ENCODE results near the gene ELMO1. TPM values are rescaled to one million over a fixed set of nuclear protein-coding genes. Genes with fewer than 3 reads are reported as not detected.

Gene ELMO1
- total RNA-seq, 2 donors from 2014 or later = 15.6 to 24.6 TPM

DNA sequence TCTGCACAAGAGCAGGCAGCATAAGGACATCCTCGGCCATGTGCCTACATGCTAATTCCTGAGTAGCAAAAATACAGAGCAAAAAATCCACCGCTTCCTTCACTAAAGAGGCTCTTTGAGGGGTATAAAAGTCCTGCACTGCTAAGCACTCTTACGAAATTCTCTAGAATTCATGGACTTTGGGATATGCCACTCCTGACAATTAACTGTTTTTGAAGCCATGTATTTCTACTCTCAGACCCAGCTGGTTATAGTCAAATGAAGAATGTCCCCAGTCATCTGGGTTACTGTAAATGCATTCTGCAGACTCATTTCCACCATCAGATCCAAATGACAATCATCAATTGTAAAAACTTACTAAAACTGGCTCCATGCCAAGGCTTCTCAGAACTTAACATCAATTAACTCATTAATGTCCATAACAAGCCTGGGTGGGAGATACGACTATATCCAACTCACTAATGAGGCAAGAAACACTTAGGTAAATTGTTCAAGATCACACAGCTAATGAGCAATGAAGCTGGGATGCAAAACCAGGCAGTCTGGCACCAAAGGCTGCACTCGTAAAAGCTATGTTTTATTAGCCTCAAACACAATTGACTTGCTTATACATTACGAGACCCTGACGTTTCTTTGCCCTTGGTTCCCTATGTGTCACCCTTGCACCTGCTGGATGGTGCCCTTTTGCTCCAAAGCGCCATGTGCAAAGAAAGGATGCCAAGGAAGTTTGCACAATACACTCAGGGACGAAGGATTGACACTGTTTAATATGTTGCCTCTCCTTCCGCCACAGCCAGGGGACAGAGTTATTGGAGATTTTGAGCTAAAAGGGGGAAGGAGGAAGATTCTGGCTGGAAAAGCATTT, 250.4 kb downstream of the ELMO1 start:
- peak in 1 of 2 donors; percentile 8 for ATAC-seq
- DNase-seq = no peak
- intact Hi-C loops (cut with DNase I) = loop anchor here in 1 of 2 donors (2.0 to 5.0 kb wide), 2 partner anchors 231 to 709 kb away; no protein-coding TSS in a partner anchor

DNA sequence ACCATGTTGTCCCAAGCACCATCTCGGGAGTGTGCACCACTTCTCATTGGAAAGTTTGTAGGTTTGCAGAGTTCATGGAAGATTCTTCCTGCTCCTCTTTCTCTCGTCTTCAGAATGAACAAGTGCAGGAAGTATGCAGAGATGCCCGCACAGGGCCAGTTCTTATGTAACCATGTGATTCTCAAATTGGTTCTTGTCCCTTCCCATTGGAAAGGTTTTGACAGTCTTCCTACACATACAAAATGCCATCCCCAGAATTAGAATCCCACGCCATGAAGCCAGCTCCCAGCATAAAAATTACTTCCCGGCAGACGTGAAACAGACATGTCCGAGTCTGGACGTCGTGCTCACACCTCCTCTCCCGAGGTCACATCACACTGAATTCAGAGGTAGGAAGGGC, 251.6 kb downstream of the ELMO1 start:
- no peak for DNase-seq
- ATAC-seq = no peak
- intact Hi-C loops (cut with DNase I) = loop anchor here in 1 of 2 donors (5.0 kb wide), 1 partner anchor 230 kb away; no protein-coding TSS in a partner anchor

DNA sequence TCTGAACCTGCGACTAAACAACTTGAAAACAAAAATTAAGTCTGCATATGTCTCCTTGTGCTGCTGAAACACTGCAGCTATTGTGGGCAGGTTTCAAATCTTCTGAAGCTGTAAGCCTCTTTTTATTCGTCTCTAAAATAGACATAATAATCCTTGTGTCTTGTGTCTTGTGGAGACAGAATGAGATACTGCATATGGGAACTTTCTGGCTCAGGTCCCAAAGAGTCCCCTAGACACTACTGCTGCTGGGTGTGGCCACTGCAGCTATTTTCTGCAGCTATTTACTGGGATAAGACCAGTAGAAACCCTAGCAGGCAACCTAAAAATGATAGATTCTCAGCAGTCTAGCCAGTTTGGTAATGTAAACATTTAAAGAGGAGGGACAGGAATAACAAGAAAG, 252.0 kb downstream of the ELMO1 start:
- DNase-seq = no peak
- intact Hi-C loops (cut with DNase I) = loop anchor here in 1 of 2 donors (5.0 kb wide), 1 partner anchor 229 kb away; no protein-coding TSS in a partner anchor
- ATAC-seq = no peak

DNA sequence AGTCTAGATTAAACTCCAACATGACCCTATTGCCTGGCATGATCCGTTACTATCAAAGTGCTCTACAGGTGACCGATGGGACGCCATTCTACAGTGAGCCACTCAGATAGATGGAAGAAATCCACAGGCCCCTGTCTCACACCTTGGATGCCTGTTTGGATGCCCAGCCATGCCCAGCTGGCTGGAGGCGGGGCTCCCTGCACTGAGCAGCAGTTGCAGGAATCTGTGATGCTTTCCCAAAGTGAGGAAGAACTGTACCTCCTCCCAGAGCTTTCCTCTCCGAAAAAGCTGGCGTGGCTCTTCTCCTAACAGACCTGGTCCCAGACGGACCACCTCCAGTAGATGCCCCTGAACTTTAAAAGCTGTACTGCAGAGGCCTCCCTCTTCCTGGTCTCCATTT, 253.3 kb downstream of the ELMO1 start:
- intact Hi-C loops (cut with DNase I) = loop anchor here in 1 of 2 donors (5.0 kb wide), 1 partner anchor 228 kb away; no protein-coding TSS in a partner anchor
- DNase-seq (no peak), ATAC-seq (no peak)

DNA sequence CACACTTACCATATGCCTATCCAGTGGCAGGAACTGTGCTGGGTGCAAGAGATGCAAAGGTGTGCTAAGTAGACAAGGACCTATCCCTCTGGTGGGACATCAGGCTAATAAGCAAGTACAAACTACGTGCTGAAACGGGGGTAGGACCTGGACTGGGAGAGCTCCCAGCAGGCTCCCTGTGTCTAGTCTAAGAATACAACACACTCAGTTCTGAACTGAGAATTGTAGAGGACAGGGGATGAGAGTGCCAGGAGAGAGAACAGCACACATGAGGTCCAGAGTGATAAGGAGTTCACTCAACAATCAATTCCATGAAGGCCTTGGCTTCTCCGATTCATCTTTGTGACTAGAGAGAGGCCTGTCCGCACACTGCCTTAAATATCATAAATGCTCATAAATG, 253.7 kb downstream of the ELMO1 start:
- DNase-seq = no peak
- peak in 1 of 2 donors; percentile 17 for ATAC-seq
- intact Hi-C loops (cut with DNase I) = loop anchor here in 1 of 2 donors (5.0 kb wide), 1 partner anchor 228 kb away; no protein-coding TSS in a partner anchor

DNA sequence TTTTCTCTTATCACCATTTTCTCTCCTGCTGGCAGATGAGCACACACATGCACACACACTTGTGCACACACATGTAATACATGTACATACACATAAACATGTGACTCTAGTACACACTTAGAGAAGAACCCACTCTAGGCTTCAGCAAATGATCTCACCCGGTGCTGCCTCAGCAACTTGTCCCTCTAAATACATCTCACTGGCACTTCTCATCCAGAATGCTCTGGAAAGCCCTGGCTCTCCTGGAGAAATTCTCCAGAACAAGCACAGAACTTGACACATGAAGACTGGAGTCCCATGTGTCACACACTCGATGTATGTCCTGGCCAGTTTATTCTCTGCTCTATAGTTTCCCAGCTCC, 254.9 kb downstream of the ELMO1 start:
- intact Hi-C loops (cut with DNase I) = no loop called here
- ATAC-seq (peak in 1 of 2 donors; percentile 46), DNase-seq (no peak)

DNA sequence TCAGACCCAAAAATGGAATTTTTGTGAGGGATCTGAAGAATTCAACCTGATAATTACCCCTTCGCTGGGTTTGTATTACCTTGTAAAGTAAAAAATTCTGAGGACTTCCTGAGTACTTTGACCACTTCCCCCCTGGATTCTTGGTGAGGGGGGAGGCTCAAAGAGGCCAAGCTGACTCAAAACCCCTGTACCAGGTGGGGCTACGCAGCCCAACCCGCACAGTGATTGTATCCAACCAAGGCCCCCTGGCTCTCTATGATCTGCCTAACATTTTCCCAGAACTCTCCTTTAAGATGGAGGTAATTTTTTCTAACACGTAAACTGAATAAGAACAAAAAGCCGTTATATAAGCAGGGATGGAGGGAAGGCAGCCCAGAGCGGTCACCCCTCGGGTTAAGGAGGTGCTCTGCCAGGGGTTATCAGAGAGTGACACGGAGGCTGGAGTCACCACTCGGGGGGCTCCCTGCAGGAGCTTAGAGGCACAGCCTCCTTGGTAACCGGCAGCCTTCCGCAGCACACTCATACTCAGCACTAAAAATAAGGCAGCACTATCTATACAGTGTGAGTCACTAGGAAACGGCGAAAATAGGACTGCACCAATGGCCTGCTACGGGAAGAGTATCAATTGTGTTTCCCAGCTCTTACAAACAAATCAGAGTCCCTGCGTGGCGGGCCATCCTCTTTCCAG, 255.4 kb downstream of the ELMO1 start:
- intact Hi-C loops (cut with DNase I) = no loop called here
- peak; percentile 87 to 97 for ATAC-seq
- peak; percentile 51 for DNase-seq

DNA sequence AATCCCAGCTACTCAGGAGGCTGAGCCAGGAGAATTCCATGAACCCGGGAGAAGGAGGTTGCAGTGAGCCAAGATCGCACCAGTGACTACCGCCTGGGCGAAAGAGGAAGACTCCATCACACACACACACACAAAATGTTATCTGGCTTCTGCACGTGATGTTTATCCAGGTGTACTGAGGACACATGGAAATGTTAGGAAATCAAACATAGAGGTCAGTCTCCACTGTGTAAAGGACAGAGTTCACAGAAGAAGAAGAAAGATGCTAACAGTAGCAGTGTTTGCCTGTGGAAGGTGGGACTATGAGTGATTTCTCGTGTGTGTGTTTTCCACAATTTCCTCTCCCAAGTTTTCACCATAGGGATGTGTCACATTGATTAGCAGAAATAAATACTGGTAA, 256.9 kb downstream of the ELMO1 start:
- ATAC-seq (no peak), DNase-seq (no peak)
- intact Hi-C loops (cut with DNase I) = no loop called here

DNA sequence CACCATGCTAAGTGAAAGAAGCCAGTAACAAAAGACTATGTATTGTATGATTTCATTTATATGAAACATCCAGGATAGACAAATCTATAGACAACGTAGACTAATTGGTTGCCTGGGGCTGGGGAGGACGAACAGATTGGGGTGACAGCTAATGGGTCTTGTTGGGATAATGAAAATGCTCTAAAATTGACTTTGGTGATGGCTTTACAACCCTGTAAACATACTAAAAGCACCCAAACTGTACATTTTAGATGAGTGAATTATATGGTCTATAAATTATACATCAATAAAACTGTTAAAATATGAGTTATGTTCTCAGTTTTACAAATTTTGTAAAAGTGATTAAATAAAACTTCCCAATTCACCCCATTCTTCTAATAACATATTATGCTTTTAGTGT, 261.5 kb downstream of the ELMO1 start:
- DNase-seq = no peak
- no peak for ATAC-seq
- intact Hi-C loops (cut with DNase I) = no loop called here

DNA sequence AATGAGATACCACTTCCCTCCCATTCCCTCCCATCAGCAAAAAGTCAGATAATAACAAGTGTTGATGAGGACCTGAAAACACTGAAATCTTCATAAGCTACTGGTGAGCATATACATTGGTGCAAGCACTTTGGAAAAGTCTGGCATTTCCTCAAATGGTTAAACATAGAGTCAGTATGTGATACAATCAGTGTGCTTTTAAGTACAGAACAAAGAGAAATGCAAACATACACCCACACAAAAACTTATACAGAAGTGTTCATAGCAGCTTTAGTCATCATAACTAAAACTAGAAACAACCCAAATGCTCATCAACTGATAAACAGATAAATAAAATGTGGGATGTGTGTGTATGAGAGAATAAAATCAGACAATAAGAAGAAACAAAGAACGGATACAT, 261.9 kb downstream of the ELMO1 start:
- intact Hi-C loops (cut with DNase I) = no loop called here
- ATAC-seq = no peak
- DNase-seq = no peak

DNA sequence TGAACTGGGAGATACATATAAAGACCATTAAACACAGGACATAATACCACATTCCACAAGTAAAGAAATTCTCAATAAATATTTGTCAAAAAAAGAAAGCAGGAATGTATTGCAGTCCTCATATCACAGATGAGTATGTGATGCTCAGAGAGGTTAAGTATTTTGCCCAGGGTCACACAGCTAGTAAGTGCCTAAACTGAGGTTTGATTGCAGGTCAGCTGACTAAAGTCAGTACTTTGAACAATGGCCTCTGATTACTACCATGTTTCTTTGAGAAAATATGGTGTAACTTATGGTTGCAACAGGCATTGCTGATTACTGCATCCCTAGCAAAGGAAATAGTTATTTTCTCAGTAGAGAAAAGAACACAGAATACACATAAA, 267.1 kb downstream of the ELMO1 start:
- intact Hi-C loops (cut with DNase I) = loop anchor here (5.0 kb wide), 3 partner anchors 194 to 694 kb away; no protein-coding TSS in a partner anchor
- ATAC-seq = peak in 1 of 2 donors; percentile 15
- no peak for DNase-seq

DNA sequence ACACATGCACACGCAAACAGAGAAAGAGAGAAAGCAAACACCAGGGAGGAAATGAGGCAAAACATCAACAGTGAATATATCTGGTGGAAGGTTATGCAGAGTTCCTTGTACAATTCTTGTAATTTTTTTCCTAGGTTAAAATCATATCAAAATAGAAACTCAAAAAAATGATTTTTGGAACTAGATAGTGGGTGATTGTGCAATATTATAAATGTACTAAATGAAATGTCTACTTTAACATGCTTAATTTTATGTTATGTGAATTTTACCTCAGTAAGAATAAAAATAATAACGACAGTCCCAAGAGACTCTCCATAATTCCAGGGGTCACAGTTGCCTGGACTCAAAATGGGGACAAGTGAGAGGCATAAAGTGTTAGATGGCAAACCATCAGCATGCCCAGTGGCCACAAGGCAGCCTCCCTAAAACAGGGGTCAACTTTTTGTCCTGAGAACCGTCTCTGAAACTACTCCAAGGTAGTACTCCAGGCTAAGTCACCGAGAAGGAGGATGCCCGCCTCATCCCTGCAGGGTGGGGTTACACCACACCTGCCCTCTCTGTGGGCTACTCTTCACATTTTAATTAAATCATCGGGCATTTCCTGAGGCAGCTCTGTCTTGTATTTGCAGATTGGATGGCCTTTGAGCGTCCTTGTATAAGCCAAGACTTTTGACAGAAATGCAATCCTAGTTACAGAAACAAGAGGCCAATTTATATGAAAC, 267.7 kb downstream of the ELMO1 start:
- DNase-seq (no peak), ATAC-seq (no peak)
- intact Hi-C loops (cut with DNase I) = loop anchor here (5.0 kb wide), 3 partner anchors 194 to 694 kb away; no protein-coding TSS in a partner anchor

DNA sequence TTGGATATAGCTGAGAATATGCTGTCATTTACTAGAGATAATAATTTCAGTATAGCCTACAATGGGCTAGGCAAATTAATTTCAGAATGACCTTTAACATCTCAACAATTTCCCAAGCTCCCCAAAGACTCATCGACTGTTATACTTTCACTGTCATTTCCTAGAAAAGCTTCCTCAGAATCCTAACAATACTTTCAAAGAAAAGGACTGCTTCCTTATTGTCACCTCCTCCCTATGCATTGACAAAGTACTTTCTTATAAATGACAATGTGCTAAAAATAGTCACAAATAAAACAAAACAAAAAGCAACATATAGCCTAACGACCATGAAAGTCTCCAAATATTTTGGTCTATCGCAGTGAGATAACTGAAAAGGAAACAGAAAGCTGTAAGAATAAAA, 272.6 kb downstream of the ELMO1 start:
- no peak for ATAC-seq
- no peak for DNase-seq
- intact Hi-C loops (cut with DNase I) = no loop called here

DNA sequence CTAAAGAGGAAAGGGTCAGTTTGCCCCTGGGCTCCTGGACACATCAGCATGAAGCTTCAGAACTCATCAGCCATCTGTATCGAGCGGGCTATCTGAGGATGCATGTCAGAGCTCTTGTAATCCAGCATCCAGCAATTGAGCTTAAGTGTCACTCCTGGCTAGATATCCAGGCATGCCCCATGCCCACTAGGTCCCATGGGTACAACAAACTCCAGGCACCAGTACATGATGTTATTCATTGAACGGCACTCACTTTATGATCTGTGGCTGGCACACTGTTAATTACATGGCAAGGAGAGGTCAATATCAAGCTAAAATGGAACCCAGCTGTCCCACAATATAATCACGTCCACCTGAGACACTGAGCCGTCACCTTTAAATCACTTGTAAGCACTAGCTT, 274.2 kb downstream of the ELMO1 start:
- intact Hi-C loops (cut with DNase I) = no loop called here
- DNase-seq = no peak

DNA sequence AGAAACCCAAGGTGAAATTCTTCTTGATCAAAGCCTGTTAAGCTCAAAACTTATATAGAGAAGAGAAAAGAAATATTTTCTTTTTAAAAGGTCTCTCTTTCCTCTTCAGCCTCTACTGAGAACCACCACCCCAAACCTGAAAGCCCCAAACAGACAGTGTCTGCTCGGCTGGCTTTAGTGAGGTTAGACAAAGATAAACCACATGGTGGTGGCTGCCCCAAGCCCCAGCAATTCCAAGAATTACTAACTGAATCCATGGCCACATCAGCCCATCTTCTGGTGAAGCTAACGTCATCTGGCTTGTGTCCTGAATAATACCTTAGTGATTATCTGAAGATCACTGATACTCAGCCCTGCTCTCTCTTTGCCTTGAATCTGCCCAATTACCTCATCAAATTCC, 275.0 kb downstream of the ELMO1 start:
- DNase-seq (no peak), ATAC-seq (no peak)
- intact Hi-C loops (cut with DNase I) = no loop called here

More for the DNA sequence above, 274.2 kb downstream of the ELMO1 start:
- no peak for ATAC-seq

DNA sequence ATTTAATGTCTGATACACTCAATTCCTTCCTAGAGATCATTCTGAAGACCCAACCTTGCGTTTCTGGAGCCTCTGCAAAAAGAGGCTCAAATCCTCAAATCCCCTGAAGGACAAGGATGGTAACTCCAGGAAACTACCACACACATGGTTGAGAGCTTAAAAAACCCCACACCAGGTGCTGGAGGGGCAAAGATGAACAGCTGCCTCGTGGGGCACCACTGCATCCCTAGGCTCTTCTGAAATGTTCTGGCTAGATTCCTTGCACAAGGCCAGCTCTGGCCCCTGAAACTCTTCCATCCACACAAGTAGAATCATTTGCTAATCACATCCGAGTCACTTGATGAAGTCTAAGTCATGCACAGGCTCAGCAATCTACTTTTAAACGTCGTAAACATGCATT, 286.6 kb downstream of the ELMO1 start:
- no peak for DNase-seq
- ATAC-seq = no peak
- intact Hi-C loops (cut with DNase I) = no loop called here

DNA sequence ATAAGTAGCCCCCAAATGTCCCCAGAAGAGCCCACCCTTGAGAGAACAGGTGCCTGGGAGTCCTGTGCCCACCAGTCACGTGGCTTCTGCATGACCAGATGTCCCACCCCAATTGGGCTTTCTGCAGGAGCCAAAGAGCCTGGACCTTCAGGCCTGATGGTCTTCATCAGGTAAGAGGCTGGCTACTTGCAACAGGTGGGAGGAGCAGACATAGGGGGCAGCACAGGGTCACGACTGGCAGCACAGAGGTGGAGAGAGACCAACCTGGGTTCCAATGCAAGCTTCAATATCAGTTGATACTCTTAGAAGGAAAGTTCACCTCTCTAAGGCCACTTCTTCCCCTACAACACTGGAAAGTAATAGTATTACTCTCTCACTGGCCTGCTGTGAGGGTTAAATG, 288.0 kb downstream of the ELMO1 start:
- ATAC-seq = no peak
- intact Hi-C loops (cut with DNase I) = no loop called here

DNA sequence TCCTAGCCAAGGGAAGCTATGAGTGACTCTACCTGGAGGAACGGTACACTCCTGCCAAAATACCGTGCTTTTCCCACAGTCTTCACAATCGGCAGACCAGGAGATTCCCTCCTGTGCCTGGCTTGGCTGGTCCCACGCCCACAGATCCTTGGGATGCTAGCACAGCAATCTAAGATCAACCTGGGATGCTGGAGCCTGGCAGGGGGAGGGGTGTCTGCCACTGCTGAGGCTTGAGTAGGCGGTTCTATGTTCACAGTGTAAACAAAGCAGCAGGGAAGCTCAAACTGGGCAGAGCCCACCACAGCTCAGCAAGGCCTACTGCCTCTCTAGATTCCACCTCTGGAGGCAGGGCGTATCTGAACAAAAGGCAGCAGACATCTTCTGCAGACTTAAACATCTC, 295.3 kb downstream of the ELMO1 start:
- ATAC-seq (no peak), DNase-seq (no peak)
- intact Hi-C loops (cut with DNase I) = no loop called here

More for the DNA sequence above, 288.0 kb downstream of the ELMO1 start:
- DNase-seq = no peak

DNA sequence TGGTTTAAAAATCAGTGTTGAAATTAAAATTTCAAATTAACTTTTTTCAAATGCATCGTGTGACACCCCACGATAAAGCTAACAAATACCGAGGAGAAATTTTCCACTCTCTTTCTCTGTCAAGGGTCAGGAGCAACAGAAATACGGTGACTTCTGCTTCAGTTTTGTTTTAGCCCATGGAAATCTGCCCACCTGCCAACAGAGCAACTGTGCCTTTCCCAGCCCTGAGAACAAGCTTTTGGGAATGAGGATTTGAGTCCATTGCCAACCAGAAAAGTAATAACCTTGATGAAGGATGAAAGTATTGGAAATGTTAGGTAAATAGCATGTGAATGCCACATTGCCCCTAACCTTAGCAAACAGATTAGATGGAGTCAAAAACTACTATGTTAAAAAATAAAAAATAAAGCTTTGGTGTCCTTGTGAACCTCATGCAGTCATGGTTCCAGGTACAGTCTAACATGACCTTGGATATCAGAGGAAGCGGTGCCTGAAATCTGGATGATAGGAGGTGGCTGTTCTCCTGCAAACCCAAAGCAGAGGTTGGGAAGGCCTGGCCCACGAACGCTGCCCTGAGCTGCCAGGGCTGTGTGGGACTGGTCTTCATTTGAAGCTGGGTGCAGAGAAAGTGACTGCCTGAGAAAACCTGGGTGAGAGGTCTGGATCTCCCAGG, 296.8 kb downstream of the ELMO1 start:
- intact Hi-C loops (cut with DNase I) = no loop called here
- DNase-seq (no peak), ATAC-seq (no peak)
